GM19467 (cell line): ENCODE measurements around the gene CCDC34.
"Not testable (repeated sequence)": the region's sequence is repeated elsewhere in the genome, so short reads cannot be mapped to it uniquely, and the experiment has no call there.

Experiments used
- ATAC-seq: cut with Tn5 transposase; IDR thresholded peaks from one replicate; pipeline ENCODE4 v1.9.1; 2021; ENCODE audit warnings: mild to moderate bottlenecking, moderate library complexity; ENCODE audit not compliant: unreplicated experiment

Gene CCDC34

DNA sequence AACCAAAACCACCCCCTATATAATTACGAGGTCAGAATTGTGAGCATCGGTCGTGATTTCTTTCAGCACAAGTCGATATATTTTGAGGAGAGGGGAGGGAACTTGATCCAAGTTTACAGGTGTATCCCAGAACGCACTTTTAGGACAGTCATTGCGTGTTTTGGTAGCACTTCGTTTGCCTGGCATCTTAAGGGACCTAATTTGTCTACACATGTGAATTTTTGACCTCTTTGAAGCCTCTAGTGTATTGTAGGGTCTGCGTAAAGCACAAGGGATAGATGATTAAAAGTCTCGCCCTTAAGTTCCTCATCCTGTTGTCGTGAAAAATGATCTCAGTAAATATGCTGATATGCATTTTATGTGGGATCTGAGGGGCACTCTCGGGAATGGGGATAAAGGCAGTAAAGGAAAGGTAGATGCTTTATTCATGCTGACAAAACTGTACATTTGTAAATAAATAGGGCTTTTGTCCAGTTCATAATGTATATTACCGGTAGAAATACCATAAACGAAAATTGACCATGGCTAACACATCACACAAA lies 632 bp upstream of the CCDC34 start:
- ATAC-seq: no peak

DNA sequence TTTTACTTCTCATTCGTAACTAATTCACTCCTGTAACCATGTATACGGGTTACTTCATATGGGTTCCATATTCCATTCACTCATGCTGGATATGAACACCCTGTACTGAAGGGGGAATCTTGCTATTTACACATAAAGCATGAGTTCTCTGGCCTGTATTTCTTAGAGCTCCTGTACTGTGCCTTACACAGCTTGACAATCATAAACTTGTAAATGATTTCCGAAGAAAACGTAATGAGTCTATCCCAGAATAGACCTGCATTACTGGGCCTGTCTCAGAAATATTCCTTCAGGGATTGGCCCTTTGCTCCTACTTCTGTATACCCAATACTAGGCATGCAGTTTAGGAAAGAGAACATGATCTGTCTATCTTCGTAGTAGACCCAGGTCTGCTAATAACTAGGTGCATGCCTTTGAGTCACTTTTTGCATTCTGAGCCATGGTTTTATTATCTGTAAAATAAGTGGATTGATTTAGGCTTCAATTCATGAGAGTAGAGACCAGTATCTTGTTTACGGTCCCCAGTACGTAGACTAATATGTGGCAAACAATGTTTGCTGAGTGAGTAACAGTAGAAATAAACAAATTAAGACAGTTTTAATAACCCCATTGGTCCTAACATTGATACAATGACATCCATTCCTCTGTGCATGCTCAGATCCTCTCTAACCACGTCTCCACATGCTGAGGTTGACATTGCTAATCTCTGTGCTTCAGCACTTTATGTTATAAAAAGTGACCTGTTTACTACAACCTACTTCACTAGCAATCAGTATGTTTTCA lies 1.2 kb downstream of the CCDC34 start:
- no peak for ATAC-seq

DNA sequence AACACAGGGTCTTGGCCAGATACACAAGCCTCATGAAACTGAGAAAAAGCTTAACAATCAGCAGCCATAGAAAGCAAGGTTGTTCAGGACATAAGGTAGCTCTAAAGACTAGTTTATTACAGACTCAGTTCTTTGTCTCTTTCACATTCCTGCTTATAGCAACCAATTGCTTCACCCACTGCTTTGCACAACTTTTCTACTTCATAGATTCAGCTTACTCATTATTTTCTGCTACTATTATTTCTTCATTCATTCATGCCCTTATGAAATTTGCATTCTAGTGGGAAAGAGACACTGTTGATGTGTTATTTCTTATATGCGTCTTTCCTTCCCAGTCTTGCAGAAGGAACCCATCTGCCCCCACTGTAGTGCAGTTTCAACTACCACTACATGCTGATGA lies 4.7 kb downstream of the CCDC34 start:
- ATAC-seq: no peak

DNA sequence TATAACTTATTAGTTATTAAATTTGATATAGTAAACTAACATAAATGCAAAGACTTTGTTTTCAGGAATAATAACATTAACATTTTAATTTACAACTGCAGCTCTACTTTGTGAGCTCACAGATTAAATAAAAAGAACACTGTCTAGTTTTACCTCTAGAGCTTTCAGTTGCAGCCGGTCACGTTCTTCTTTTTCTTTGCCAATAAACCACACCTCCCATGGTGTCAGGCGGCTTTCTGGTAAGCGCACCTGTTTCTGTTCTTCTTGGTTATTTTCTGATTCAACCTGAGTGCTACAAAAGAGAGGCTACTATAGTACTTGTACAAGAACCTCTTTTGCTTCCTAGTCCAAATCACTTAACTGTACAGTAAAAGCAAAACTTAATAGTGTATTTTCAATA lies 5.8 kb downstream of the CCDC34 start:
- ATAC-seq: no peak

DNA sequence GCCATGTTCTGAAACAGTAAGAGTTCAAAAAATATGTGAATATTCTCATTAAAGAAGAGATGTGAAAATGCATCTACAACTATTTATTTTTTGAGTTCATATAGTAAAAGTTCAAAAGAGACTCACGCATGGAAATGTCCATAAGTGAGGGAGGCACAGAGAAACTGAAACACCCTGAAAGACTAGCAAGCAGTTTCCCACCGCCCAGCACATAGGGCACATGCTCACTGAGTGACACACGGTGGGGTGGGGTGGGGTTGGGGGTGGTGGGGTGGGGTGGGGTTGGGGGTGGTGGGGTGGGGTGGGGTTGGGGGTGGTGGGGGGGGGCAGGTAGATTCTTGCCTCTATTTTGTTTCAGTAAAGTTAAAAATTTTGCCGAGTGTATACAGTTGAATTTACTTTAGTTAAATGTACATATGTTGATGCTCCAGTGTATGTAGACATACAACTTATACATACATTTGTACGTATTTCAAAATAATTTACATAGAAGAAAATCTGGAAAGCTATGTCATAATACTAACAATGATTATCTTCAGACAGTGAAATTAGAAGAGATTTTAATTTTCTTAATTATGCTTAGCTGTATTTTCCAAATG lies 6.3 kb downstream of the CCDC34 start:
- no peak for ATAC-seq

DNA sequence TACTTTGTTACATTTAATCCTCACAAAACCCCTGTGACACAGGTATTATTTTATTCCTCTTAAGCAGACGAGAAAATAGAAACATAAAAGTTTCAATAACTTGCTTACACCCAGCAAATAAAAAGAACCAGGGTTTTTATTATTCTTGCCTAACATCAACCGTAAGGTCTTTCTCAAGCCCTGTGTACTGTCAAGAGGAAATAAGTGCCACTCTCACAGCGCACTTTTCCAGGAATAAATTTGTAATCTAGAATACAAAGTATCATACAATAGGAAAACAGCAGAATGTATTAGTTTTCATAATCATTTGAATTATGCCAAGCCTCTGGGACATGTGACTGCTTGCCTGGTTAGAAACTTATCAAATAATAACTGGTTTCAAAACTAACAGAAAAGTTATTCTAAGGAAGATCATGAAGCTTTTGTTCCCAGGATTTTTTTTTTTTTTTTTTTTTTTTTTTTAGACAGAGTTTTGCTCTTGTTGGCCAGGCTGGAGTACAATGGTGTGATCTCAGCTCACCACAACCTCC lies 7.4 kb downstream of the CCDC34 start:
- ATAC-seq: no peak

DNA sequence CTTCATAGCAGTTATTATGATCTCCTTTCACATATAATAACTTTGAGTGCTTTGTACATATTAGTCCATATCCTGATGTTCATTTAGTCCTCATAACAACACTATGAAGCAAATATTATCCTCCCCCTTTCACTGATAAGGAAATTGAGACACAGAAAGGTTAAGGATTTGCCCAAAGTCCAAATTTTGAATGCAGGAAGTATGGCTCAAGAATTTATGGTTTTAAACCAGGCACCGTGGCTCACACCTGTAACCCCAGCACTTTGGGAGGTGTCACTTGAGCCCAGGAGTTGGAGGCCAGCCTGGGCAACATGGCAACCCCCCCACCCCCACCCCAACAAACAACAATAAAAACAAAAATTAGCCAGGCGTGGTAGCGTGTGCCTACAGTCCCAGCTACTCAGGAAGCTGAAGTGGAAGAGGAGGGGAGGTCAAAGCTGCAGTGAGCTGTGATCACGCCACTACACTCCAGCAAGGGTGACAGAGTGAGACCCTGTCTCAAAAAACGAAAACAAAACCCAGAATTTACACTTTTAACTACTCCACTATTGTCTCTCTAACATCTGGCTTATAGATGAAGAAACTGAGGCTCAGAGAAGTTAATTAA lies 8.6 kb downstream of the CCDC34 start:
- ATAC-seq: no peak

DNA sequence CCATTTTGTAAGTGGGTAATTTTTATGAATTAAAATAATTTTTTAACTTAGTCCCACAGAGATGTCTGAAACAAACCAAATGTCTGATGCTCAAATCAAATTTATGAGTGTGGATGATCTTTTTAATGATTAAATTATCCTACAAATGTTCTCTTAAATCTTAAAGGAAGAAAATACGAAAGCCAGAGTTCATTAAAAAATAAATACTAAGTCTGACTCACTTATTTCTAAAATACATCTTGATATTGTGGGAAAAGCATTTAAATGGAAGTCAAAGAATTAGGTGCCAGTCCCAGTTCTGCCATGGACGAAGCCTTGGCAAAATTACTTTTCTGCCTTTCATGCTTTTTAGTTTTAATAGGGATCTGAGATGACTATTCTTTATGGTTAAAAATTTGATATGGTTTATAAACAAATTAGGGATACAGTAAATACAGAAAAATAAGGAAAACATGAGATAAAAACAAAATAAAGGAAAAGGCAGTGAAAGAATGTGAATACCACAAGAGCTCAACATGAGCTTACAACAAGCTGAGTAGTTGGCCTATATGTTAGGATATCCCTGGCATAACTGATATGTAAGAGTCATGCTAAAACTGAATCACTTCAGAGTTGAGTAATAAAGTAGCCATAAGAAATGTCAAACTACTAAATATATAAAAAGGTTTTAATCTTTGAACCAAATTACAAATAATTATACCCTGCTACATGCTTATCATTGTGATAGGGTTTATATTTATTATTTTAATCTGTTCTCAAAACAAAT lies 9.2 kb downstream of the CCDC34 start:
- ATAC-seq: no peak

DNA sequence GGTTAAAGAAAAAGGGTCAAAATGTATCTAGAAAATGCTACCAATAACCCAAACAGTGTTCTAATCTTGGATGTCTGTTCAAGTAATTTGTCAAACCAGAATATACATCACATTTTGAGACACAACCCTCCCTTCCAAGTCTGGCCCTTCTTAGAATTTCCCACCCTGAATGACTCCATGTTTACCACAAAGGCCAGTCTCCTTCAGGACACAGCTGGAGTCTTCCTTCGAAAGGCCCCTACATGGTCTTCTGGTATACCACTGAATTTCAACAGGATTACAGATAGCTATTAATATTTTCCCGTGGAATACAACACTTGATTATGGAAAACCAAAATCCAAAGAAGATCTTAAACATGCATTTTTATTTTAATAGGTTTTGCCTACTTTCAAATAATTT lies 10.2 kb downstream of the CCDC34 start:
- ATAC-seq: no peak

DNA sequence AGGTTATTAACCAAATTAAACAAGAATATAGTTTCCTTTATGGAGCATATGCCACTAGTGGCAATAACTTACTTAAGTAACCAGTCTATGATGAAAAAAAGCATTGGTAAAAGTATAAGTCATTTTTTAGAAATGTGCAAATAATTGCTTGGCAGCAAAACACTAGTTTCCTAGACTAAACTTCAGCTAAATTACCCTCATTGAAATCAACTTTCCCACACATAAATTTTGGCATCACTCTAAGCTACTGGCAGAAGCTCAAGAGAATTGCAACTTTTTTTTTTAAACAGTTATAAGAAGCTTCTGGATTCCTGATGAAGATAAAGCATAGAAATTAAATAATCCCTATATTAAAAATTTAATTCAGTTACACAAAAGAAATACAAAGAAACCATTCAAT lies 12.5 kb downstream of the CCDC34 start:
- ATAC-seq: no peak

DNA sequence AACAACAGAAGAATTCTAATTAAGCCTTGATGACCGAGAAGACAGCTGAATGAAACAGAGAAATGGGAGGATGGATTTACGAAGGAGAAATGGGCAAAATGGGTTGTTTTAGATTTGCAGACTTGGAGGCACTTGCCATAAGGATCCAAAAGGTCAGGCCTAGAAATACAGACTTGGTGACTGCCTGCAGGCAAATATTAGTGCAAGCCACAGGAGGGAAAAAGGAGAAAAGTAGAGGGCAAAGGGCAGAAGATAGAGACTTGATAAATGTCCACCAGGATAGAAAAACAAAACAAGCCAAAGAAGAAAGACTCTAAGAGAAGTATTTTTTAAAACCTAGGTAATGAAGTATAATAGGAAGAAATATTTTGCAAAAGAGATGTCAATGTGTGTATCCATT lies 13.1 kb downstream of the CCDC34 start:
- no peak for ATAC-seq

DNA sequence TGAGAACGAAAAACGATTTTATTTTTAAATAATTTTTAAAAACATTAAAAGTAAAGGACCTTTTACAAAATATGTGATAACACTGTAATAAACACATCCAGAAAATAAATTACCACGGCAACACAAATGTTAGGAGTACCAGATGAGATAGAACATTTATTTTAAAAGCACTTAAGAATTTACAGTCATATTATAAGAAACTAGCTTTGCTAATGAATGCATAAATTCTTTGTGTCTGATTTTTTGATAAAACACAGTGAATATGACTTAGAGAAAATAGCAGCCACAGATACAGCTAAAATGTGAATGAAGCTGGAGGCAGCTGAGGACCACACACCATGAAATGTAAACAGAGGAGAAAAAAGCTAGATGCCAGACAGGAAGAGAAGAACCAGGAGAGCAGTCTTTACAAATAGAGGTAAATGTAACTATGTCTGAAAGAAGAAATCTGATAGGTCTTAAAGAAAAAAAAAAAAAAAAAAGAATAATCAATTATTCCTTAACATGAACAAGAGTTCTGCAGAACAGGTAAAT lies 14.6 kb downstream of the CCDC34 start:
- no peak for ATAC-seq

DNA sequence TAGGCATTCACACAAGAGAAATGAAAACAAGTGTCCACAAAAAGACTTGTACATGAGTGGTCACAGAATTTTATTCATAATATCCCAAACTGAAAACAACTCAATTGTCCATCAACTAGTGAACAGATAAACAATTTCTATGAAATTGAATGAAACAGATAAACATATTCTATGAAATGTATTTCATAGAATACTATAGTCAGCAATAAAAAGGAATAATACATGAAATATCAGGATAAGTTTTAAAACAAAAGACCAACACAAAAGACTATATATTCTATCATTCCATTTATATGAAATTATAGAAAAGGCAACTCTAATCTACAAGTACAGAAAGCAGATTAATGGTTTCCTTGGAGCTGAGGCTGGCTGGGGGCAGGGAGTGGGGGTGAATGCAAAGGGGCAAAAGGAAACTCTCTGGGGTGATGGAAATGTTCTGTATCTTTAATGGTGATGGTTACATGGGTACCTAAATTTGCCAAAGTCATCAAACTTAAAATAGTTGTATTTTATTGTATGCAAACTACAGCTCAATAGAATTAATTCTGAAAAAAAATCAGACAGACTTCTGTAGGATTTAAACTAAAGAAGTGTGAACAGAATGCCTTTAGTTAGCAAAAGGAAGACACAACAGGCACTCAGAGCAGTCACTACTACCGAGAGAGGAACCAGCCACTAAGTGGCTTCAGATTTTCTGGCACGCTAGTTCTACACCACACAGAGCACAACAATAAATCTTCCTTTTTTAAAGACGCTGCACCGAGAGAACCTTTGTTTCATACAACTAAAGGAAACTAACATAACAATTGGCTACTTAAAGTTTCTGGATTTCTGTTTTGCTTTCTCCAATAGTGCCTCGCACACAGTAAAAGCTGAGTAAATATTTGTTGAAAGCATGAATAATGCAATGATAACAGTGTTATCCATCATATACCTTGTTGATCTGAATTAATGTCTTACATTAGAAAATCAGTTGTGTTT lies 15.4 kb downstream of the CCDC34 start:
- no peak for ATAC-seq

DNA sequence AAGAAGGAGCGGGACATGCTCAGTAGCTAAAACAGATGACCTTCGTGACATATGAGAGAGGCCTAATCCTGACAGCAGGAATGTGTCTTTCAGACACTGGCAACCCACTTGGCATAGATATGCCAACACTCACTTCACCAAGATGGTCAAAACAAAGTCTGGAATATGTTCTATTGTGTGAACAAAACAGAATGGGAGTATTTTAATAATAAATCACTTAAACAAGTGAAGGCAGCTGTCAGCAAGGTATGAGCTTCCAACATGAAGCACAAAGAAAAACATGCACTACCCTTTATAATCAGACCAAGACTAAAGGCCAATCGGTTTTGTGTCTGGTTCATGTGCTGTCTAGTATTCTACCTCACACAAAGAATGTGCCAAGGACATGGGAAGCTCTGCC lies 23.1 kb downstream of the CCDC34 start:
- ATAC-seq: no peak

DNA sequence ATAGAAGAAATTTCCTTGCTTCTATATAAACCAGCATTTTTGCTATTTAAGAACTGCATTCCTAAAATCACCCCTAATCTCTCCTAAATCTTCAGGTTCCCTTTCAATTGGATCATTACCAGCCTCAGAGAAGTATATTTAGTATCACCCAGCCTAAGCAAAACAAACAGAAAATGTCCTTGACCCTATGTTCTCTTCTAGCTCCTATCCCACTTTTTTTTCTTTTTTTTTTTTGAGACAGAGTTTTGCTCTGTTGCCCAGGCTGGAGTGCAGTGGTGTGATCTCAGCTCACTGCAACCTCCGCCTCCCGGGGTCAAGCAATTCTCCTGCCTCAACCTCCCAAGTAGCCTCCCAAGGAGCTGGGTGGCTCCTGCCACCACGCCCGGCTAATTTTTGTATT lies 28.3 kb downstream of the CCDC34 start:
- not testable (repeated sequence) for ATAC-seq

DNA sequence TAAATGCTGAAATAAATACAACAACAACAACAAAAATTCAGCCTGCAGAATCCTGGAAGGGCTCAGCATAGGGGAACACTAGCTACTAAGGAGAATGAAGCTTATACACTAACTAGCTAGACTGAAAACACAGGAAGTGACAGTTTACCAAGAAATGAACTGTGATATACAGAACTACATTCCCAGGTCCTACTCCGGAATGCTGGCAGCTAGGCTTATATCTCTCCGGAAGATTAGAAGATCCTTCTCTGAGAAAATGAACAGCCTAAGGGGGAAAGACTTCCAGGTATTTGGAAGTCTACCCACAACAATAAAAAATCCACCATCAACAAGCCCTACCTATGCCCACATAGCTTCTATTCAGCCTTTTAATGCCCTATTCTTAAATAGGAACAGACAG lies 31.0 kb downstream of the CCDC34 start:
- no peak for ATAC-seq

DNA sequence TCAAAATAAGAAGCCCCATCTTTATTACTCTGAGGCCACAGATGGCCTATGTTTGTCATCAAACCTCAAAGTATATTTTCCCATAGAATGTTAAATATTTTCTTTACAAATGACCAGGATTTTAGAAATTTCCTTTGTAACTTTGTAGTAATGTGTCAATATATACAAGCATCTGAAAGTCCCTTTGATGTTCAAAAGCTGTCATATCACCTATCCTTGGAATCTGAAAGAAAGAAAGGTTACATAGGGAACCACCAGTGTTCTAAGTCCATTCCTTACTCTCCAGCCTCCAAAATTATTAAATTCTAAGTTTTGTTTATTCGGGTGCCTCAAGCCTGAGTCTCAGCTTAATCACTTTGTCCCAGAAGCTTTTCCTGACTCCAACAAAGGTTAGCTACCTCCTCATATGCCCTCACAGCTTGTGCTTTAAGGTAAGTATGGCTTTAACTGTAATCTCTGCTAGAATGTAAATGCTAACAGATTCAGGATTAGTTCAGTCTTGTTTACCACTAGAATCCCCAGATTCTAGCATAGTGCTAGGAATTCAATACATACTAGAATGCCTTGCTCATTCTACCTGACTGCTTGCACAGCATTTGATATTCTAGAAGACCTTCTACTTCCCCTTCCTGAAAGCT lies 32.3 kb downstream of the CCDC34 start:
- no peak for ATAC-seq

DNA sequence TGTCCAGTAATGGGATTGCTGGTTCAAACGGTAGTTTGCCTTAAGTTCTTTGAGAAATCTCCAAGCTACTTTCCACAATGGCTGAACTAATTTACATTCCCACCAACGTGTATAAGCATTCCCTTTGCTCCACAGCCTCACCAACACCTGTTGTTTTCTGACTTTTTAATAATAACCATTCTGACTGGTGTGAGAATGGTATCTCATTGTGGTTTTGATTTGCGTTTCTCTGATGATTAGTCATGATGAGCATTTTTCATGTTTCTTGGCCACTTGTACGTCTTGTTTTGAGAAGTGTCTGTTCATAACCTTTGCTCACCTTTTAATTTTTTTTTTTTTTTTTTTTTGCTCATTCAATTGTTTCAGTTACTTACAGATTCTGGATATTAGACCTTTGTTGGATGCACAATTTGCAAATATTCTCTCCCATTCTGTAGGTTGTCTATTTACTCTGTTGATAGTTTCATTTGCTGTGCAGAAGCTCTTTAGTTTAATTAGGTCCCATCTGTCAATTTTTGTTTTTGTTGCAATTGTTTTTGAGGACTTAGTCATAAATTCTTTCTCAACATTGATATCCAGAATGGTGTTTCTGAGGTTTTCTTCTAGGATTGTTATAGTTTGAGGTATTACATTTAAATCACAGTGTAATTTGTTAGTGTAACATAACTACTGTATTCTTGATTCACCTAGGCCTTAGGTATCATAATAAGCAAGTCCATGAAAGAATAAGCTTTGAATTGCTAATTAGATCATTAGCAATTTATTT lies 33.0 kb downstream of the CCDC34 start:
- no peak for ATAC-seq
